Upper lobe of left lung (tissue), 4 donors: ENCODE results near the gene ITPKB.

Experiments used
- CTCF ChIP-seq, 6 experiments: fragments of 450-650 bp in 4 of 6; fragments of 200-600 bp in 2 of 6; sonication (generic) in 2 of 6; IDR thresholded peaks; one replicate each; pipeline ENCODE4 v1.5.1; 2016 to 2019; ENCODE audit warnings: antibody characterized with exemption in 6 of 6
- EP300 ChIP-seq, 4 donors: sonication (generic); formaldehyde crosslinking; IDR thresholded peaks; one replicate each; pipeline ENCODE4 v1.5.1; 2017; ENCODE audit warnings: antibody characterized with exemption in 4 of 4, control low read depth in 2 of 4
- POLR2A ChIP-seq, 4 donors: fragments of 450-650 bp; IDR thresholded peaks; one replicate each; pipeline ENCODE4 v1.5.1; 2016 to 2017; ENCODE audit warnings: antibody characterized with exemption in 4 of 4, mild to moderate bottlenecking in 2 of 4
- POLR2AphosphoS5 ChIP-seq, 2 donors: sonication (generic); formaldehyde crosslinking; IDR thresholded peaks; one replicate each; pipeline ENCODE4 v1.5.1; 2017; ENCODE audit warnings: antibody characterized with exemption in 2 of 2

DNA sequence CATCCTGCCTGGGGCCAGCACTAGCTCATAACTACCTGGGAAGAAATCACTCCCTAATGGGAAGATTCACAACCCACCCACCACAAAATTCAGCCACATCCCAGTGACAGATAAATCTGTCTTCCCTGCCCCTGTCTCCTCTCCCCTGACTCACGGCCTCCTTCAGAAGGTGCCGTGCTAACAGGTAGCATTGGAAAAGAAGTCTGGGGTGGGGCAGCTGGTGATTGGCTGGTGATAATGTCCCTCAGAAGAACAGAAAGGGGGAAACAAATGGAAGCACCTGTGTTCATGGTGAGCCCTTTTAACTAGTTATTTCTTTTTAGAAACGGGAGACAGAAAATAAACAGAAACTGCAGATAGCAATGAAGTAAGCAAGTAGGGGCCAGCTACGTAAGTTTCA lies 29.1 kb downstream of the ITPKB start:
- TF ChIP-seq POLR2AphosphoS5 (IDR thresholded peaks at IDR 0.05), result no peak
- no peak for TF ChIP-seq CTCF (IDR thresholded peaks at IDR 0.05)
- TF ChIP-seq POLR2A (IDR thresholded peaks at IDR 0.05), result no peak
- no peak for TF ChIP-seq EP300 (IDR thresholded peaks at IDR 0.05)
